Left renal pelvis (tissue), 4 donors: ENCODE results near the gene ZNF805. TPM values are rescaled to one million over a fixed set of nuclear protein-coding genes. Genes with fewer than 3 reads are reported as not detected.

Experiments used
- polyA plus RNA-seq, 4 donors: library from polyadenylated mRNA; unstranded; fragments of 120-200 nt; gene quantifications; one replicate each; pipeline ENCODE4 v1.2.1, GENCODE V29; 2013; ENCODE audit not compliant: insufficient read length in 4 of 4

The ZNF805 gene
- polyA plus RNA-seq, 4 donors, result 5.3 to 6.9 (median 6.3) TPM

Other genes starting within 250 kb of the ZNF805 start
- gene USP29, start 120.6 kb upstream of the ZNF805 start, polyA plus RNA-seq, result under 1 TPM in 1 of 4 donors, not detected in 3; 0.13 TPM
- gene ZIM3, start 95.4 kb upstream of the ZNF805 start, polyA plus RNA-seq, result under 1 TPM in 2 of 4 donors, not detected in 2; 0.05 to 0.11 TPM
- gene DUXA, start 73.1 kb upstream of the ZNF805 start, polyA plus RNA-seq, result not detected
- 10 to 100 TPM; 18.5 to 23.4 (median 20.2) TPM for gene ZNF264, start 49.1 kb upstream of the ZNF805 start, polyA plus RNA-seq
- gene AURKC, start 9.6 kb upstream of the ZNF805 start, polyA plus RNA-seq, result 1 to 10 TPM in 3 of 4 donors, under 1 TPM in 1; 0.96 to 6.5 (median 1.7) TPM
- gene ZNF460, start 39.9 kb downstream of the ZNF805 start, polyA plus RNA-seq, result 1 to 10 TPM; 2.6 to 3.5 (median 3.0) TPM
- 10 to 100 TPM in 1 of 4 donors, 1 to 10 TPM in 3; 7.2 to 10.3 (median 8.8) TPM for gene ZNF543, start 79.8 kb downstream of the ZNF805 start, polyA plus RNA-seq
- gene ZNF304, start 110.6 kb downstream of the ZNF805 start, polyA plus RNA-seq, result 10 to 100 TPM; 14.7 to 19.0 (median 17.1) TPM
- 10 to 100 TPM; 14.8 to 20.2 (median 16.6) TPM for gene TRAPPC2B, start 122.9 kb downstream of the ZNF805 start, polyA plus RNA-seq
- gene ZNF547, start 122.9 kb downstream of the ZNF805 start, polyA plus RNA-seq, result 1 to 10 TPM; 2.5 to 6.6 (median 6.0) TPM
- 10 to 100 TPM; 21.8 to 27.6 (median 24.8) TPM for gene ZNF548, start 149.2 kb downstream of the ZNF805 start, polyA plus RNA-seq
- gene ZNF17, start 170.5 kb downstream of the ZNF805 start, polyA plus RNA-seq, result 10 to 100 TPM; 11.7 to 13.9 (median 12.3) TPM
- gene ZNF749, start 194.7 kb downstream of the ZNF805 start, polyA plus RNA-seq, result 10 to 100 TPM in 3 of 4 donors, 1 to 10 TPM in 1; 5.6 to 14.0 (median 12.7) TPM
- gene VN1R1, start 216.5 kb downstream of the ZNF805 start, polyA plus RNA-seq, result 1 to 10 TPM; 1.6 to 5.8 (median 3.1) TPM
- 10 to 100 TPM in 3 of 4 donors, 1 to 10 TPM in 1; 9.8 to 23.2 (median 22.3) TPM for gene ZNF772, start 236.9 kb downstream of the ZNF805 start, polyA plus RNA-seq
- gene ZNF419, start 247.1 kb downstream of the ZNF805 start, polyA plus RNA-seq, result 10 to 100 TPM; 14.2 to 23.6 (median 20.2) TPM